GM19025 (cell line): Measurements from ENCODE around the gene SHF.
A peak's percentile ranks its signal among the peaks of the same experiment; 100 is the strongest.

Experiments used
- ATAC-seq: cut with Tn5 transposase; IDR thresholded peaks from one replicate; pipeline ENCODE4 v1.9.1; 2021; ENCODE audit warnings: mild to moderate bottlenecking, low read depth, moderate library complexity; ENCODE audit not compliant: unreplicated experiment

The SHF gene

DNA sequence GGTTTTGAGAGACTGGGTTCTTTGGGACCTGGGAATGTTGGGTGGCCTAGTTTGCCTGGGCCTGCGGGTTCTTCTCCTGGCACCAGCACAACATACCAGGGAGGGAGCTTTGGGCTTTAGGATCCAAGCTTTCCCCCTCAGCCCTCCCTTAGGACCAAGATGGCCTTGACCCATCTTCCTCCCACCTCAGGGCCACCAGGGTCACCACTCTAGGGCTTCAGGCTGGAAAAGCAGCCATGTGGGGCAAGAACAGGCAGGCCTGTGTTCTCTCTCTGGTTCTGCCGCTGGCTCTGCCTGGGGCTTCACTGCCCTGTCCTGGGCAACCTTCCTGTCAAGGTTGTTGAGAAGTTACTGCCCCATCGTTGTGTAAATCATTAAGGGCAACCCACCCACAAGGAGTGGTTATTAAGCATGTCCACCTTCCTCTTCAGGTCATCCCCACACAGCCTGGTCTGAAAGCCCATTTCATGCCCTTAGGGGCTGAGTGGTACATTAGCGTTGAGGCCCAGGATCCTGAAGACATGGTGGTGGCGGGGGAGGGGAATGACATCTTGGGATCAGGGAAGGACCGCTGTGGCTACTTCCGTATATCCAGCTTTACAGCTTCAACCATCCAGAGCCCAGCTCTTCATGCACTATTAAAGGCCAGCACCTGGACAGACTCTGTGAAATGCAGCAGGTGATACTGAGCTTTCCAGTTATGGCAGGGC, 57.3 kb downstream of the SHF start:
- ATAC-seq, result no peak

- no peak for ATAC-seq
Observed at GRCh38 chr15:45129651-45130129, 58.1 kb downstream of the SHF start, which contains the start of the genes DUOX1 and DUOXA1. DUOX1 (plus strand) TSS chr15:45129994; CDS start chr15:45131967, 1,973 bp downstream. DUOXA1 (minus strand) TSS chr15:45129879; CDS start chr15:45123014, 6,865 bp downstream.

DNA sequence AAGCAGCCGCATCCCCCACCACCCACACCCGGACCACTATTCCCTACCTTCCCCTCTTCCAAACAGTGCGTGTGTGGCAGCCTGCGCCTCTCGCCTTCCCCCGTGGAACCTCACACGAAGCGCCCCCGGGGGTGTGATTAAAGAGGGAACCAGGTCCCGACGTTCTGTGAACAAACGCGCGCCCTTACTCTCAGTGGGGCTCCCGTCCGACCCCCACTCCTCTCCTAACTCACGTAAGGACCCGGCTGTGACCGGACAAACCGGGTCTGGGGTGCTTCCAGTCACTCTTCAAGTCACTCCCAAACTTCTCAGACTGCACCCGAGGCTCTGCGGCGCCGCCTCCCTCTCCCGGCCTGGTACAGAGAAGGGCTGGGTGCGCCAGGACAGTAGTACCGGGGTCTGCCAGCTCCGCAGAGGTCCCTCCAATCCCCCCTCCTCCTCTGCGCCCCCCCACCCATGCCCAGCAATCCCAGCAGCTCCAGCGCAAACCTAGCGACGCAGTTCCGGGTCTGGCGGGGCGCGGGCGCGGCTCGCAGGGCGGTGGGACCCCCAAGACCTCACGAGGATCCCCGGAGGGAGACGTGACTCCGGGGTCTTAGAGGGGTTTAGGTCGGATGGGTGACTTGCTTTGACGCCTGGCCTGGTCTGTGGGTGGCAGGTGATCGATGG, 58.7 kb downstream of the SHF start:
- no peak for ATAC-seq

DNA sequence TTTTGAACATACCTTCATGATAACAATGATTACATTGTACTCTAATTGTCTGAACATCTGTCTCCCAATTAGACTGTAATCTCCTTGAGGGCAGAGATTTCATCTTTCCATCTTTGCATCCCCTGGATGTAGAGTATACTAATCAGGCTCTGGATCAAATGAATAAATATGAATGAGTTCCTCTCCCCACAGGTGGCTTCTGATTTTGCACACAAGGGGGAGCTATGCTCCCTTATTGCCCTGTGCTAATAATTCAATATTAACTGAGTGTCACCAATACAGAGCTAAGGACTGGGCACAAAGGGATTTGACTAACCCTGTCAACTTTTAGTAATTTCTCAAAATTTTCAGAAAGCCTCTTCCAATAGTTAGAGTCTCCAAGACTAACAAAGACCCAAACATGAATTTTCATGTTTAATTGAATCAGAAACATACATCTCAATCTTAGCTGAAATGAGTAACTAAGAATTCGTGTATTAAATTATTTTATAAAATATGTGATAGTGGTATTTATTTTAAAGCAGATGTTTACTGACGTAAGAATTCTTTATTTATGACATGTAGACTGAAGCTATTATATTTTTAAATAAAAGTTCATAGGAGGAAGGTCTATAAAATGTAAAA, 61.1 kb downstream of the SHF start:
- no peak for ATAC-seq

- no peak for ATAC-seq
Observed at GRCh38 chr15:45123397-45123796, 64.4 kb downstream of the SHF start.

DNA sequence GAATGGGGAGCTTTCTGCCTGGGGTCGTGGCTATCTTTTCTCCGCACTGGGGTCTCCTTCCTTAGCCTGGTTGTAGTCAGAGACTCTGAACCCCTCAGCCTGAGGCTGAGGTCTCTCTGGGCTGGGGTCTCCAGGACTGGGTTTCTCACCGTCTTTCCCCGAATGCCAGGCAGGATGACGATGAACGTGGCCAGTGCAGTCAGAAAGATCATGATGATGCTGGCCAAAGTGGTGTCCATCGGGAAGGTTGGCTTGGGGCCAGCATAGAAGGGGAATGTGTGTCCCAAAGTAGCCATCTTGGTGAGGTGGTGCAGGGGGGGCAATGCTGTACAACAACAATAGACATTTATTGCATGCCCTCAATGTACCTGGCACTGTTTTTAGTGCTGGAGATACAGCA, 65.0 kb downstream of the SHF start:
- no peak for ATAC-seq

- ATAC-seq, result no peak
Observed at GRCh38 chr15:45121706-45122417, 65.9 kb downstream of the SHF start.

- no peak for ATAC-seq
Observed at GRCh38 chr15:45121020-45121419, 66.7 kb downstream of the SHF start.

- no peak for ATAC-seq
Observed at GRCh38 chr15:45120081-45120972, 67.4 kb downstream of the SHF start.

GRCh38 chr15:45118996-45119395, 68.8 kb downstream of the SHF start:
- ATAC-seq, result no peak

DNA sequence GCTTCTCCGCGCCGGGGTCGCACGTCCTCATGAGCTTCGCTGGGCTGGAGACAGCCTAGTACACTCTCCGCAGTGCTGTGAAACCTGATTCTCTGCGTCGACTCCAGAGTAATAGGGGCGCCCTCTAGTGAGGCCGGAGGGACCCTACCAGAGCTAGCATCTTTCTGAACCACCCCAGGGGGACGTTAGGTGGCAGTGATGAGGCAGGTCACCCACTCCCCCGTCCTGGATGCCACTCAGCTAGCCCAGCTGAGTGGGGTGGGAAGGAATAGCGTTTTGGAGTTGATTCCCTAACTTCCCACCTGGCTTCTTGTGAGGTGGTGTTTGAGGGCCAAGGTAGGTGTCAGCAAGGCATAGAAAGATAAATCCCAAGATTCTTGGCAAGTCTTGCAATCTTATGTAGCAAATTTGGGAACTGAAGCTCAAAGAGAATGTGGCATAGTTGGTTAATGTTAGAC, 69.6 kb downstream of the SHF start:
- ATAC-seq, result peak; percentile 77

GRCh38 chr15:45117308-45118130, 70.2 kb downstream of the SHF start:
- ATAC-seq, result peak; percentile 9
